HG03025 (cell line): ENCODE results near the gene DENND2A.
"Not testable (repeated sequence)": the region's sequence is repeated elsewhere in the genome, so short reads cannot be mapped to it uniquely, and the experiment has no call there.

Source experiments
- ATAC-seq: cut with Tn5 transposase; IDR thresholded peaks from one replicate; pipeline ENCODE4 v1.9.1; 2021; ENCODE audit warnings: mild to moderate bottlenecking, moderate library complexity; ENCODE audit not compliant: unreplicated experiment, low FRiP score

The DENND2A gene

DNA sequence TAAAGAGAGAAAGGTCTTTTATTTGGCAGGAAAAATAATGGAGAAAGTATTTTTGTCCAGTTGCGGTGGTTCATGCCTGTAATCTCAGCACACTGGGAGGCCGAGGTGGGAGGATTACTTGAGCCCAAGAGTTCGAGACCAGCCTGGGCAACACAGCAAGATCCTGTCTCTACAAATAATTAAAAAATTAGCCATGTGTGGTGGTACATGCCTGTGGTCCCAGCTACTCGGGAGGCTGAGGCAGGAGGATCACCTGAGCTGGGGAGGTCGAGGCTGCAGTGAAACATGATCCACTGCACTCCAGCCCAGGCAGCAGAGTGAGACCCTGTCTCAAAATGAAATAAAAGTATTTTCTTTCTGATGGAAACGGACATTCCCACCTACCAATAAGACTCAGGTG lies 83.5 kb downstream of the DENND2A start:
- ATAC-seq, result no peak

GRCh38 chr7:140553236-140553635 lies 87.4 kb downstream of the DENND2A start:
- not testable (repeated sequence) for ATAC-seq

- ATAC-seq, result no peak
These were observed 88.4 kb downstream of the DENND2A start for GRCh38 chr7:140552240-140552679.

DNA sequence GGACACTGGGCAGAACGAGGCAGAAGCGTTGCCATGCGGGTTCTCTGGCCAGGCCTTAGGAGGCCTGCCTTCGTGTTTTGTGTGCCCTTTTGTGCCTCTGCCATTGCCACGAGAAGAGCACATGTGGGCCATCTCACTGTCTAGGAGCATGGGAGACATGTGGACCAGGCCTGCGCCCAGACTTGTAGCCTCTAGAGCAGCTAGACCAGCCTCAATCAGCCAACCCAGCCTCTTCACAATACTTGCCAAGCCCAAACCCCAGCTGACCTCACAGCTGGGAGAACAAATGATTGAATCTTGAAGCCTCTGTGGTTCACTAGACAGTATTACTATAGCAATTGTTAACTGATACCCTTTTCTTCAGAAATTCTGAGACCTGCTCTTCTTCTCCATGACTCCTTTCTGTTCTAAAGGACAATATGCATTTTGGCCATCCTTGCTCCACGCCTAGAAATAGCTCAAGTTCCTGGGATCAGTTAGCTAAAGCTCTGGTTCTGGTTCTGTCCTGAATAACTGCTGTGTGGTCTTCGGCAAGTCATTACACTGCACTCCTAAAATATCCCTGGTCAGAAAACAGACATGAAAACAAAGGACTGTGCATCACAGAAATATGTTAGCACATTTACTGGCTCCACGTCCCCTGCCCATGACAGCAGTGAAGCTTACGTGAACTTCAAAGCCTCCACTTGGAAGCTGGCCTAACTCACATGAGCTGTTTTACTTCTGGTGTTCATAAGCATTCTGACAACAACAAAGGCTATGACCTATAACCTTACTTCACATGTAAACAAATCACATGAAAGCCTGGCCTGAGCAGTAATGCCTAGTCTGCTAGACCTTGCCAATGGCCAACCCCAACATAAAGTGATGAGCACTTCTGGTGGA lies 89.0 kb downstream of the DENND2A start:
- no peak for ATAC-seq

DNA sequence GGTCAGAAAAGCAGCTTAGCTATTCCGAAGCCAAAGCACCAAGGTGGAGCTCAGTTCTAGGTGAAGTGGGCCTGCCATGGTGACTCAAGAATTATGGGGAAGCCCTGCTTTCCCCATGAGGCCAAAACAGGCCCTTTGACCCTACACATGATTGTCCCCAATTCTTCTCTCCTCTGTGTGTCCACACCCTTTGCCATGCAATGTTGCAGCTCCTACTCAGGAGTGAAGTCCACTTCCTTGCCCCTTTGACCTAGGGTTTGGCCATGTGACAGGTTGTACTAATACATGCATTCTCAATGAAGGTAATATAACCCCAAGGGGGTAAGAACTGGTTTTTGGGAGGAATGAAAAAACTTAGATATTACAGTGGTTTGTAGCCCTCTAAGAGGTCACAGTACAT lies 93.7 kb downstream of the DENND2A start:
- no peak for ATAC-seq

- ATAC-seq, result no peak
These were observed 96.2 kb downstream of the DENND2A start for GRCh38 chr7:140544388-140544826.

DNA sequence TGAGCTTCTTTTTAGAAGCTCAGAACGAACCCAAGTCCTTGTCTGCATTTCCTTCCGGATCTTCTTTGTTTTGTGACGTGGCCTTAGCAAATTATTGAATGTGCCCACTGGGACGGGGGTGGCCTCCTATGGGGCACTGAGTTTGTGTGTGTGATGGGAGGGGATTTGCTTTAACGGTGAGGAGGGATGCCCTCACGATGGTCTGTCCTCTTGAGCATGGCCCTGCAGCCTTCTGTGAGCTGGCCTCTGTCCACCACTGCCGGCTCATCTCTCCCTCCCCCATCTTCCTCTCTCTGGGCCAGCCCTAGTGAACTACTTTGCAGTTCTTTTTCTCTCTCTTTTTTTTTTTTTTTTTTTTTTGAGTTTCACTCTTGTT lies 98.4 kb downstream of the DENND2A start:
- no peak for ATAC-seq

GRCh38 chr7:140541513-140542227 lies 98.9 kb downstream of the DENND2A start:
- ATAC-seq, result no peak

- ATAC-seq, result no peak
These were observed 99.5 kb downstream of the DENND2A start for GRCh38 chr7:140541176-140541512.

- ATAC-seq, result no peak
These were observed 100.4 kb downstream of the DENND2A start for GRCh38 chr7:140540136-140540777.

GRCh38 chr7:140539461-140539860 lies 101.2 kb downstream of the DENND2A start:
- ATAC-seq, result no peak

- no peak for ATAC-seq
These were observed 102.7 kb downstream of the DENND2A start for GRCh38 chr7:140537750-140538482.

DNA sequence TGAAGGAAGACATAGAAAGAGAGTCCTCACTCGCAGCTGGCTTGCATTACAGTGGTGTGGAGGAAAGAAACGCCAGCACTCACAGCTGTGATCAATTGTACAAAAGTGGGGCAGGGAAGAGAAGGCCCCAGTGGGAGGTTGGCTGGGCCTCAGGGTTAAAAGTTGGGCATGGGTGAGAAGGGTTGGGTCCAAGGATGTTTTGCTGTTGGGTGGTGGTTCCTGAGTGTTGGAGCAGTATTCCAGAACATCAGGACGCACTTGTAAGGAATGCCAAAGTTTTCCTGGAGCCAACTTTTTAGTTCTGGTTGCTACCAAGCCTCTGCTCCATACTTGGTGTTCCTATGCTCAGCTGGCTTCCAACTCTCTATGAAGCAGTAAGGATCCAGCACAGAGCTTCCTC lies 105.9 kb downstream of the DENND2A start:
- no peak for ATAC-seq

- ATAC-seq, result no peak
These were observed 107.2 kb downstream of the DENND2A start for GRCh38 chr7:140533394-140533872.

DNA sequence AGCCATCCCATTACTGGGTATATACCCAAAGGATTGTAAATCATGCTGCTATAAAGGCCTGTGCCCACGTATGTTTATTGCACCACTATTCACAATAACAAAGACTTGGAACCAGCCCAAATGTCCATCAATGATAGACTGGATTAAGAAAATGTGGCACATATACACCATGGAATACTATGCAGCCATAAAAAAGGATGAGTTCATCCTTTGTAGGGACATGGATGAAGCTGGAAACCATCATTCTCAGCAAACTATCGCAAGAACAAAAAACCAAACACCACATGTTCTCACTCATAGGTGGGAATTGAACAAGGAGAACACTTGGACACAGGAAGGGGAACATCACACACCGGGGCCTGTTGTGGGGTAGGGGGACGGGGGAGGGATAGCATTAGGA lies 111.2 kb downstream of the DENND2A start:
- not testable (repeated sequence) for ATAC-seq

- ATAC-seq, result no peak
These were observed 113.6 kb downstream of the DENND2A start for GRCh38 chr7:140526787-140527664.

GRCh38 chr7:140526214-140526613 lies 114.4 kb downstream of the DENND2A start:
- ATAC-seq, result no peak

DNA sequence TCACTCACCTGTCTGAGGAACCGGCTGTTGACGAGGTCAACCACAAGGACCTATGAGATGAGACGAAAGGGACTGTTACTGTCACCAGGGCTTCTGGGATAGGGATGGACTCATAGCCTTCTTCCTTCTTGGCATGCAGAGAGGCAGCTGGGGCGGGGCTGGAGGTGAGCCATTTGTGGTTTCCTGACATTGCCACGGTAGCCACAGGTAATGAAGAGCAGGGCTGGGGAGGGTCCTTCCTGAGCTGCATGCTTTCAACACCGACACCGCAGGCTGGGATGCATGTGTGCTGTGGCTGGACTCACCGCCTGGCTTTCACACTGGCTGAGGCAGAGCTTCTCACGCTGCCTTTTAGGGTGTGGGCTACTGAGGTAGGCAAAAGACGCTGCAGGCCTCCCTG lies 114.9 kb downstream of the DENND2A start:
- no peak for ATAC-seq

DNA sequence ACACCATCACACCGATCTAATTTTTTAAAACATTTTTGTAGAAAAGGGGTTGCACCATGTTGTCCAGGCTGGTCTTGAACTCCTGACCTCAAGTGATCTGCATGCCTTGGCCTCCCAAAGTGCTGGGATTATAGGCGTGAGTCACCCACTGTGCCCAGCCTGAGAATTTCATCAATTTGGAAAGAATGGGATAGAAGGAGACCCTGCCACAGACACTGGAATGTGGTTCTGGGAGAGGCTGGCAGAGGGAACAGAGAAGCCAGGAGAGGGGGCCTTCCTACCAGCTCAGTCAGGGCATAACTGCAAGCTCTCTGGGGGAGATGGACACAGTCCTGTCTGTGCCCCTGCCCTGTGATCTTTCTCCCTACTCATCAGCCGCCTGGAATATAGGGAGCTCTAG lies 119.2 kb downstream of the DENND2A start:
- no peak for ATAC-seq

DNA sequence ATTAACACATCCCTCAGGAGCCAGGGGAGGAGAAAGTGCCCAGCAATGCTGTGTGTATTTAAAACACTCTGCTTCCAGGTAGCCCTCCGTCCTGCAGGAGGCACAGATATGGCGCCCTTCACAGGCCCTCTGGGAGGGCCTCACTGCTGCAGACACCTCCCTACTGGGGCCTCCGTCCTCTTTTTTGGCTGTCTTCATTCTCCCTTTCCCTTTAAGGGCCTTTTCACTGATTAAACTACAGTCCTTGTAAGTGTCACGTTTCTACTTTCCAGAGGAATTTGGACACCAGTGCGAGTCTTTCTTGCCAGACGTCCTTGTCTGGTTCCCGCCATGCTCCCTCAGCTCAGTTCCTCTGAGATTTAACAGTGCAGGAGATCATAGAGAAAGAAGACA lies 121.6 kb downstream of the DENND2A start:
- ATAC-seq, result no peak
